ENCODE data around the gene RIGI.
A peak's percentile ranks its signal among the peaks of the same experiment; 100 is the strongest.

The RIGI gene

DNA sequence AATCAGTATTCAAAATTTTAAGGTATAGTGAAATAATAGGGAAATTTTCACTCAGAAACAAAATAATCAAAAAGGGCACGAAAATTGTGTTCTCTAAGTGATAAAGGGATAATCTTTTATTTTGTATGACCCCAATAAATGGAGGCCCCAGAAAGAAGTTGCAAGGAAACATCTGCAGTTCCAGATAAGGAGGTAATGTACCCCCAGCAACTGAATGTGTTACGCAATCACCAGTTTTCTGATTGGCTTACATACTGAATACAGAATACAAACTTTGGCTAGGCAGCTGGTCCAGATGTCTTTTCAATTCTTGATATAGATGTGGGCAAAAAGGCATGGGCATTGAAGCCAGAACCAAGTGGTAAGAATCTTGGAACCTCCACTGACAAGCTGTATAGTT is 28.1 kb upstream of the RIGI start:
- H3K27me3 ChIP-seq (ENCODE audit: control insufficient read depth, low read length), result no peaks in the 10 kb centered on the region
- H3K79me2 ChIP-seq (ENCODE audit: control insufficient read depth, low read length), result peaks cover 80% of the 10 kb centered on the region
- peaks cover 11% of the 10 kb centered on the region for H3F3A ChIP-seq (ENCODE audit: control insufficient read depth, insufficient read depth)
- peaks cover 44% of the 10 kb centered on the region for H3K36me3 ChIP-seq (ENCODE audit: control insufficient read depth, low read length)
- peaks cover 29% of the 10 kb centered on the region for H3K4me1 ChIP-seq (ENCODE audit: control insufficient read depth, low read length)
- no peak overlapping the region for H3K27ac ChIP-seq (ENCODE audit: low read depth, low read length)
- H3K4me3 ChIP-seq (ENCODE audit: low read length), result no peak overlapping the region
- H3K9me3 ChIP-seq (ENCODE audit: control insufficient read depth, insufficient read depth, low read length), result no peaks in the 10 kb centered on the region
- TF ChIP-seq EZH2phosphoT487 (IDR thresholded peaks at IDR 0.05; ENCODE audit: borderline replicate concordance, low read length), result no peak
- TF ChIP-seq, protein P1, sequence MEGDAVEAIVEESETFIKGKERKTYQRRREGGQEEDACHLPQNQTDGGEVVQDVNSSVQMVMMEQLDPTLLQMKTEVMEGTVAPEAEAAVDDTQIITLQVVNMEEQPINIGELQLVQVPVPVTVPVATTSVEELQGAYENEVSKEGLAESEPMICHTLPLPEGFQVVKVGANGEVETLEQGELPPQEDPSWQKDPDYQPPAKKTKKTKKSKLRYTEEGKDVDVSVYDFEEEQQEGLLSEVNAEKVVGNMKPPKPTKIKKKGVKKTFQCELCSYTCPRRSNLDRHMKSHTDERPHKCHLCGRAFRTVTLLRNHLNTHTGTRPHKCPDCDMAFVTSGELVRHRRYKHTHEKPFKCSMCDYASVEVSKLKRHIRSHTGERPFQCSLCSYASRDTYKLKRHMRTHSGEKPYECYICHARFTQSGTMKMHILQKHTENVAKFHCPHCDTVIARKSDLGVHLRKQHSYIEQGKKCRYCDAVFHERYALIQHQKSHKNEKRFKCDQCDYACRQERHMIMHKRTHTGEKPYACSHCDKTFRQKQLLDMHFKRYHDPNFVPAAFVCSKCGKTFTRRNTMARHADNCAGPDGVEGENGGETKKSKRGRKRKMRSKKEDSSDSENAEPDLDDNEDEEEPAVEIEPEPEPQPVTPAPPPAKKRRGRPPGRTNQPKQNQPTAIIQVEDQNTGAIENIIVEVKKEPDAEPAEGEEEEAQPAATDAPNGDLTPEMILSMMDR (IDR thresholded peaks at IDR 0.05; ENCODE audit: low read depth, low read length, poor library complexity, severe bottlenecking), result no peak
- peaks cover 13% of the 10 kb centered on the region for H4K20me1 ChIP-seq (ENCODE audit: control insufficient read depth, insufficient read depth, low read depth, low read length)
- H3K4me2 ChIP-seq (ENCODE audit: low read length), result peak overlapping the region; percentile 94; the same call in 1 of the 2 replicates
- H3K9me2 ChIP-seq (replicated peaks; ENCODE audit: control insufficient read depth, low read length), result no peaks in the 10 kb centered on the region

DNA sequence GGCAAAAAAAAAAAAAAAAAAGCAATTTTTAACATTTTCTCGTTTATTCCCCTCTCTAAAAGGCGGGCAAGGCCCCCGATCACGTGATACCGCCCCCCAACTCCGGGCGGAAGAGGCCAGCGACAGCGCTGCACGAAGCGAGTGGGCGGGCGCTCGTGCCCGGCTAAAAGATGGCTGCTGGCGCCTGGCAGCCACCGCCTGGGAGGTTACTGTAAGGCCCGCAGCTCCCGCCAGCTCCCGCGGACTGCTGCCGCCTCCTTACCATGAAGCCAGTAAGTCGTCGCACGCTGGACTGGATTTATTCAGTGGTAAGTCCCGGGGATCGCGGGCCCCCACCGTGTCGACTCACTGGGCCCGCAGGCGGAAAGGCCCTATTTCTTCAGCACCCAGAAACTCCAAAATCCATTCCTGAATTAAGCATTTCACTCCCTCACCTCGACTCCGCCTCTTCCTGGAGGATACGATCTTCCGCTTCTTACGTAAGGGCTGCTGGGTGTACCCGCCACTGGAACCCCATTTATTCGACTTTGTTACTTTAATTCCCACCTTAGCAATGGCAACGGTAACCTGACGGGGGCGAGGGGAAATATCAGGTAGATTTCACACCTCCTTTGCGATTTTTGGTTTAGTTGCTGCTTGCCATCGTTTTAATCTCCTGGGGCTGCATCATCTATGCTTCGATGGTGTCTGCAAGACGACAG is 26.3 kb upstream of the RIGI start, which contains the start of the genes SMIM27 and TOPORS:
TSS of gene SMIM27 (plus strand) at position 156 of the 701 bp plus-strand sequence. CDS start at position 264, 108 bp downstream.
TSS of gene TOPORS (minus strand) at position 415 of the 701 bp plus-strand sequence. CDS start at position 265, 150 bp downstream.
- peak within 1 kb of the TSS; percentile 88 for H3K4me3 ChIP-seq (ENCODE audit: low read length)
- H3K36me3 ChIP-seq (ENCODE audit: control insufficient read depth, low read length), result peaks cover 48% of the 10 kb centered on the region
- peaks cover 20% of the 10 kb centered on the region for H3K4me1 ChIP-seq (ENCODE audit: control insufficient read depth, low read length)
- TF ChIP-seq, protein P1 (IDR thresholded peaks at IDR 0.05; ENCODE audit: low read depth, low read length, poor library complexity, severe bottlenecking), result no peak
- no peak for TF ChIP-seq EZH2phosphoT487 (IDR thresholded peaks at IDR 0.05; ENCODE audit: borderline replicate concordance, low read length)
- H3K27me3 ChIP-seq (ENCODE audit: control insufficient read depth, low read length), result no peaks in the 10 kb centered on the region
- peak within 1 kb of the TSS; percentile 92 for H3K27ac ChIP-seq (ENCODE audit: low read depth, low read length)
- H3K9me3 ChIP-seq (ENCODE audit: control insufficient read depth, insufficient read depth, low read length), result no peaks in the 10 kb centered on the region
- H3K9me2 ChIP-seq (replicated peaks; ENCODE audit: control insufficient read depth, low read length), result no peaks in the 10 kb centered on the region
- peak within 1 kb of the TSS; percentile 94 for H3K4me2 ChIP-seq (ENCODE audit: low read length)
- peaks cover 11% of the 10 kb centered on the region for H3F3A ChIP-seq (ENCODE audit: control insufficient read depth, insufficient read depth)
- H3K79me2 ChIP-seq (ENCODE audit: control insufficient read depth, low read length), result peaks cover 82% of the 10 kb centered on the region
- peaks cover 22% of the 10 kb centered on the region; the same call in 1 of the 2 replicates for H4K20me1 ChIP-seq (ENCODE audit: control insufficient read depth, insufficient read depth, low read depth, low read length)

DNA sequence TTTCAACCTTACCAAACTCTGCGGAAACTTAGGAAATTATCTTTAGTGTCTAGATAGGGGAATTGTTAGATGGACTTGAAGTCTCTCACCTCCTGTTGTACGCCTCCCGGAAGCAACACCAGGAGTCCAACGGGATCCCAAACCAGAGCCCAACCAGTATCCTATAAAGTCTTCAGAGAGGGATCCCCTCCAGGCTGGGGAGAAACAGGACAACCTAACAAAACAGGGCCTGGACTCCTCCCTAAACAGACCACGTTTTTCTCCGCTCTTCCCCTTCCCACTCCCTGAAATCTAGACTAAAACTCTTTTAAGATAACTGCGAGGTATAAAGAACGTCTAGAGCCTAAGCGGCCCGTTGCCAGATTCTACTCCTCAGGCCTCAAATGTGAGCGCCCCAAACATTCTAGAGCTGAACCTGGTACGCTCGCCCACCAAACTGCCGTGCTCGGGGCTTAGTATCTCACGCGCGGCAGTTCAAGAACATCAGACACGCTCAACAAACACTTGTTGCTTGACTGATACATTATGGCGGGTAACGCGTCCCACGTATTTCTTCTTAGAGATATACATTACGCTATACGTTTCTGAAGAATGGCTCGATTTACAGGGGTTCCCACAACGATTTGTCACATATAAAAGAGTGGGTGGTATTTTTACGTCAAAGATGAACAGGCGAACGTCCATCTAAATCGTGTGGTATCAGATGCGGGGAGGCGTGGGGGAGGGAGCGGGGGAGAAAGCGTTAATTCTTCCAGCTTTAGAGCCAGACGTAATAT is 25.5 kb upstream of the RIGI start:
- peaks cover 90% of the 10 kb centered on the region for H3K79me2 ChIP-seq (ENCODE audit: control insufficient read depth, low read length)
- H3K9me2 ChIP-seq (replicated peaks; ENCODE audit: control insufficient read depth, low read length), result no peaks in the 10 kb centered on the region

More for the DNA sequence above, 25.5 kb upstream of the RIGI start:
- H3F3A ChIP-seq (ENCODE audit: control insufficient read depth, insufficient read depth), result peaks cover 11% of the 10 kb centered on the region
- H3K4me2 ChIP-seq (ENCODE audit: low read length), result peak overlapping the region; percentile 94
- peaks cover 20% of the 10 kb centered on the region for H3K4me1 ChIP-seq (ENCODE audit: control insufficient read depth, low read length)
- peak overlapping the region; percentile 92 for H3K27ac ChIP-seq (ENCODE audit: low read depth, low read length)
- H3K27me3 ChIP-seq (ENCODE audit: control insufficient read depth, low read length), result no peaks in the 10 kb centered on the region
- H3K36me3 ChIP-seq (ENCODE audit: control insufficient read depth, low read length), result peaks cover 49% of the 10 kb centered on the region
- H3K4me3 ChIP-seq (ENCODE audit: low read length), result peak overlapping the region; percentile 88
- no peaks in the 10 kb centered on the region for H3K9me3 ChIP-seq (ENCODE audit: control insufficient read depth, insufficient read depth, low read length)
- H4K20me1 ChIP-seq (ENCODE audit: control insufficient read depth, insufficient read depth, low read depth, low read length), result peaks cover 22% of the 10 kb centered on the region; the same call in 1 of the 2 replicates
- TF ChIP-seq, protein P1 (IDR thresholded peaks at IDR 0.05; ENCODE audit: low read depth, low read length, poor library complexity, severe bottlenecking), result no peak
- TF ChIP-seq EZH2phosphoT487 (IDR thresholded peaks at IDR 0.05; ENCODE audit: borderline replicate concordance, low read length), result no peak
